Spleen (tissue), 7 donors: ENCODE measurements around the gene OR6S1.

Experiments
- POLR2AphosphoS5 ChIP-seq, 3 donors: sonication (generic); formaldehyde crosslinking; IDR thresholded peaks; one replicate each; pipeline ENCODE4 v1.5.1; 2017; ENCODE audit warnings: antibody characterized with exemption in 3 of 3
- TF ChIP-seq, protein P1 (sequence below), 11 experiments: fragments of 200-600 bp in 7 of 11; fragments of 450-650 bp in 4 of 11; sonication (generic) in 4 of 11; IDR thresholded peaks in 8 of 11; conservative IDR thresholded peaks in 3 of 11; 1 replicate in 7 of 11; 2 replicates in 4 of 11; pipeline versions ENCODE4 v1.4.0 to v1.8.0; 2016 to 2021; ENCODE audit warnings: antibody characterized with exemption in 11 of 11, inconsistent platforms in 4 of 11, mild to moderate bottlenecking in 1 of 11
- donor health status: DM: no; HTN: no; CAD: no; lungs with moderate emphysema.
- donor health status: DM: no; HTN: no; CAD: no.
- donor health status: DM: no; HTN: no; CAD: no.

DNA sequence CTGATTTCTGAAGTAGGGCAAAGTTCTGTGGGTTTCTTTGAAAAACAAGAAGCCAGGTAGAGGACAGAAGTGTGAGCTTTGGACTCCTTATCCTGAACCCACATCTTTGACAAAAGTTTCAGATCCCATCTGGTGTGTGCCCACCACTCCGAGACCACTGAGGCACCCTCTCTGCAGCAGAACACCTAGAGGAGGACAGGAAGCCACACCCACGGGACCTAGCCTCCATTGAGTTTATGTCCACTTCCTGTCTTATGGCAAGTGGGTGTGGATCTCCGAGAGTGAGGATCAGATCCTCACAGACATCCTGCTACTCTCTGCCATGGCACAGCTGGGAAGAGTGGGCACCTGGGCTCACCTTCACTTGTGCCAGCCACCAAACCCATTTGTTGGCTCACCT, 16.8 kb upstream of the OR6S1 start:
- TF ChIP-seq, protein P1, sequence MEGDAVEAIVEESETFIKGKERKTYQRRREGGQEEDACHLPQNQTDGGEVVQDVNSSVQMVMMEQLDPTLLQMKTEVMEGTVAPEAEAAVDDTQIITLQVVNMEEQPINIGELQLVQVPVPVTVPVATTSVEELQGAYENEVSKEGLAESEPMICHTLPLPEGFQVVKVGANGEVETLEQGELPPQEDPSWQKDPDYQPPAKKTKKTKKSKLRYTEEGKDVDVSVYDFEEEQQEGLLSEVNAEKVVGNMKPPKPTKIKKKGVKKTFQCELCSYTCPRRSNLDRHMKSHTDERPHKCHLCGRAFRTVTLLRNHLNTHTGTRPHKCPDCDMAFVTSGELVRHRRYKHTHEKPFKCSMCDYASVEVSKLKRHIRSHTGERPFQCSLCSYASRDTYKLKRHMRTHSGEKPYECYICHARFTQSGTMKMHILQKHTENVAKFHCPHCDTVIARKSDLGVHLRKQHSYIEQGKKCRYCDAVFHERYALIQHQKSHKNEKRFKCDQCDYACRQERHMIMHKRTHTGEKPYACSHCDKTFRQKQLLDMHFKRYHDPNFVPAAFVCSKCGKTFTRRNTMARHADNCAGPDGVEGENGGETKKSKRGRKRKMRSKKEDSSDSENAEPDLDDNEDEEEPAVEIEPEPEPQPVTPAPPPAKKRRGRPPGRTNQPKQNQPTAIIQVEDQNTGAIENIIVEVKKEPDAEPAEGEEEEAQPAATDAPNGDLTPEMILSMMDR (IDR thresholded peaks at IDR 0.05 in 8 of 11, conservative IDR thresholded peaks at IDR 0.05 in 3 of 11): no peak
- no peak for TF ChIP-seq POLR2AphosphoS5 (IDR thresholded peaks at IDR 0.05)
